C4-2B (cell line): Measurements from ENCODE around the gene MGST2.
"Not testable (repeated sequence)": the region's sequence is repeated elsewhere in the genome, so short reads cannot be mapped to it uniquely, and the experiment has no call there.

Experiments
- H3K27ac ChIP-seq: fragments of 450-650 bp; 2 replicates; pipeline ENCODE4 v1.5.1; 2017
- ZFX ChIP-seq: fragments of 450-650 bp; IDR thresholded peaks from 2 replicates; pipeline ENCODE4 v1.6.1; 2017
- TF ChIP-seq, protein P1 (sequence below): fragments of 450-650 bp; conservative IDR thresholded peaks from 2 replicates; pipeline ENCODE4 v1.5.1; 2017; ENCODE audit warnings: mild to moderate bottlenecking

MGST2 gene

DNA sequence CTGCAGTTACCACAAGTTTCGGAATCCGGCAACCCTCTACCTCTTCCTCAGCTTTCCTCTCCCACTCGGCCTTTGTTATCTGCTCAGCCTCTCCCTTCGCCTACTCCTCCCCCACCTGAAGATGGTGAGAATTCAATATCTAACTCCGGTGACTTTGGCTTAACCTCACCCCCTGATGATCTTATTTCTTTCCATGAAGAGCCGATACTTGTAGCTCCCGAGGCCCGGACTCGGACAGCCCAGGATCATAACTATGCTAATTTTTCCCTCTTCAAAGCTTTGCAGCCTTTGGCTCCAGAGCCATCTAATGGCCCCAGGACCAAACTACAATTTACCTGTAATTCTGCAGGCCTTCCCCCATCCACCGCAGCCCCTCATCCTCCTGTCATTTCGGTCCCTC lies 32.0 kb upstream of the MGST2 start:
- no peak for TF ChIP-seq ZFX
- TF ChIP-seq, protein P1, sequence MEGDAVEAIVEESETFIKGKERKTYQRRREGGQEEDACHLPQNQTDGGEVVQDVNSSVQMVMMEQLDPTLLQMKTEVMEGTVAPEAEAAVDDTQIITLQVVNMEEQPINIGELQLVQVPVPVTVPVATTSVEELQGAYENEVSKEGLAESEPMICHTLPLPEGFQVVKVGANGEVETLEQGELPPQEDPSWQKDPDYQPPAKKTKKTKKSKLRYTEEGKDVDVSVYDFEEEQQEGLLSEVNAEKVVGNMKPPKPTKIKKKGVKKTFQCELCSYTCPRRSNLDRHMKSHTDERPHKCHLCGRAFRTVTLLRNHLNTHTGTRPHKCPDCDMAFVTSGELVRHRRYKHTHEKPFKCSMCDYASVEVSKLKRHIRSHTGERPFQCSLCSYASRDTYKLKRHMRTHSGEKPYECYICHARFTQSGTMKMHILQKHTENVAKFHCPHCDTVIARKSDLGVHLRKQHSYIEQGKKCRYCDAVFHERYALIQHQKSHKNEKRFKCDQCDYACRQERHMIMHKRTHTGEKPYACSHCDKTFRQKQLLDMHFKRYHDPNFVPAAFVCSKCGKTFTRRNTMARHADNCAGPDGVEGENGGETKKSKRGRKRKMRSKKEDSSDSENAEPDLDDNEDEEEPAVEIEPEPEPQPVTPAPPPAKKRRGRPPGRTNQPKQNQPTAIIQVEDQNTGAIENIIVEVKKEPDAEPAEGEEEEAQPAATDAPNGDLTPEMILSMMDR, result peak; percentile 68
- H3K27ac ChIP-seq, result no peak overlapping the region

DNA sequence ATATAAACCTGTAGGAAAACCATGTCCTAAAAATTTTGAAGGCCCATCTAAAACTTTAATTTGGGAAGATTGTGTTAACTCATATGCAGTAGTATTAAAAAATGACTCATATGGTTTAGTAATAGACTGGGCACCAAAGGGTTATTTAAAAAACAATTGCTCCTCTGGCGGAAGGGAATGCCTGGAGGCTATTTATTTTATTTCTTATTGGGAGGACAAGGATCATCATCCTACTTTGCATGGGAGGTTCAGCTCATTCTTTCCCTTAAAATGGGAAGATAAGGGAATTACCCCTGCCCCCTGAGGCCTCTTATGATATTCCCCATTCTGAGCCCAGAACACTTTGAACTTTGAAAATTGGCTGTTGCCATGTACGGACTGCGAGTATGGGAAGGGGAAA lies 29.7 kb upstream of the MGST2 start:
- H3K27ac ChIP-seq, result no peak overlapping the region
- no peak for TF ChIP-seq ZFX
- TF ChIP-seq, protein P1, result no peak

DNA sequence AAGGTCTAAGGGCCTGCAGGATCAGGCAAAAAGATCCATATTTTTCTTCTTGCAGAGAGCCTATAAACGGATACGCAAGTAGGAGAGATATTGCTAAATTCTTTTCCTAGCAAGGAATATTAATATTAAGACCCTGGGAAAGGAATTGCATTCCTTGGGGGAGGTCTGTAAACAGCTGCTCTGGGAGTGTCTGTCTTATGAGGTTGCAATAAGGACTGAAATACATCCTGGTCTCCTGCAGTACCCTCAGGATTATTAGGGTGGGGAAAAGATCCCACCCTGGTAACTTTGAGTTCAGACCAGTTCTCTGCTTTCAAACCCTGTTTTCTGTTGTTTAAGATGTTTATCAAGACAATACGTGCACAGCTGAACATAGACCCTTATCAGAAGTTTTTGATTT lies 27.3 kb upstream of the MGST2 start:
- not testable (repeated sequence) for H3K27ac ChIP-seq

DNA sequence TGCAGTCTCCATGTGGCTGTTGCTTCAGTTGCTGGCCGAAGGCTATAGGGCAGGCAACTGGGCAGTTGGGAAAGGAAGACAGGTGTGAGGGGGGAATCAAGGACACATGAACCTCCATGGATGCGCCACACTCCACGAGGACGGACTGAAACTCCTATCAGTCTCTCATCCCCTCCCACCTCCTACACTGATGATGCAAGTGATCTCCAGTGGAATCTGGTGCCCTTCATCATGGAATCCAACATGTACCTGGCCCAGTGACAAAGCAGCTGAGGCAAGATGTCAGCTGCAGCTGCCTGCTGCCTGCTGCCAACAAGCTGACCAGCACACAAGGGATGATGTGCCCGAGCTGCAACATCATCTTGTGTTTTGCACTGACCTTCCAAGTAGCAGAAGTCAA lies 26.0 kb upstream of the MGST2 start:
- TF ChIP-seq, protein P1, result no peak
- no peak for TF ChIP-seq ZFX
- H3K27ac ChIP-seq, result no peak overlapping the region

DNA sequence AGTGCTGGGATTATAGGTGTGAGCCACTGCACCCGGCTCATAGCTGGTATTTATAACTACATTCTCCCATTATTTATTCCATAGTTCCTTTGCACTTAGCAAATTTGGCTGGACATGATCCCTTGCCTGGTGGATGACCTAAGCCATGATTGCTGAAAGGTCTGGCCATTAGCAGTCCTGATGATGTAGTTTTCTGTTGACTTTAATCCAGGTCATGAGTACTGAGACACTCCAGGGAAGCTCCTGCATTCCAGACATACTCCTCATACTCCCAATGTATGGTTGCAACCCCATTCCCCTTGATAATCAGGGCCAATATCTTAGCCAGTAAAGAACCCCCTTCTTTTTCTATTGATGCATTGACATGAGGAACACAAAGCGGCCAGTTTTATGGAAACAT lies 24.4 kb upstream of the MGST2 start:
- no peak for TF ChIP-seq ZFX
- no peak overlapping the region for H3K27ac ChIP-seq

DNA sequence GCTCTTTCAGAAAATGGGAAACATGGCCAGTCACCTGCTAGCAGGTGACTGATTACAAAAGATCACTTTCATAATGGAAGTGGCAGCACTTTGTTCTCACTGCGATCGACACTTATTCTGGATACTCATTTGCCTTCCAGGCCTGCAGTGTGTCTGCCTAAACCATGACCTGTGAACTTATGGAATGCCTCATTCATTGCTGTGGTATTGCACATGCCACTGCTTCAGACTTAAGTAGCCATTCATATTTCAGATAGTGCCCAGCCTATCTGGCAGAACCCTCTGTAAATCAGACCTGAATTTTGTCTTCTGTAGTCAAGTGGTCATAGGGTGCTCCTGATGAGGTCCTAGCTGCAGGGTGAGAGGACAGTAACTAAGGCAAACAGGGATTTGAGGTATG lies 23.3 kb upstream of the MGST2 start:
- no peak overlapping the region for H3K27ac ChIP-seq
- no peak for TF ChIP-seq ZFX
- TF ChIP-seq, protein P1, result no peak

DNA sequence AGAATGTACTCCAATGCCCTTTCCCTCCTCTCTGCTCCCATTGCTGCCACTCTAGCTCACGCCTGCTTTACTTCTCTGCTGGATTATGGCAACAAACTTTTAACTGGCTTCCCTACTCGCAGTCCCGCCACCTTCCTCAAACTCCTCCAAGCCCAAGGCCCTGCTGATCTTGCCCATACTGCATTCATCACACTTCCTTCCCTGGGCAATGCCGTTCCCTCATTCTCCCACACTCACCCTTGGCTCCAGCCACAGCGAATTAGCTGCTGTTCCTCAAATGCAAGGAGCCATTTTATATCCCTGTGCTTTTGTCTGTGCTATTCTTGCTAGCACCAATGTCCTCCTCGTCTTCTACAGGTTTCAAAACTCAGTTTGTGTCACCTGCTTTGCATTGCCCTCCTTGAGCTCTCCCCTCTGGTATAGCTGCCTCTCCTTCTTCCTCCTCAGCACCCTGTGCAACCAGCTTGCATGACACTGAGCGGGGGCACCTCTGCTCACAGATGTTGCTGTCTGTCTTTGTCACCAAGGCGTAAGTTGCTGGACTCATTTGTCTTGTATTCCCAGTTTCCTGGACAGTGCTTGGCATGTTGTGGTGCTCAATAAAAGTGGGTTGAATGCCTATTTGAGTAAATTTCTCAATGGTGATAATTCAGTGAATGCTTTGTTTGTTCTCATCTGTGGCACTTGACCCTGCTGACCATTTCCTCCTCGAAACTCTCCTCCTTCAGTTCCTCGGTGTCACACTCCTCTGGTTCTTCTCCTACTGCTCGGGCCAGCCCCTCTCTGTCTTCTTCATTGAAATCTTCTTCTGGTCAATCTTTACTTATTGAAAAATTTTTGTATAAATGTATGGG lies 22.4 kb upstream of the MGST2 start:
- H3K27ac ChIP-seq, result no peak overlapping the region
- TF ChIP-seq, protein P1, result no peak
- TF ChIP-seq ZFX, result no peak

DNA sequence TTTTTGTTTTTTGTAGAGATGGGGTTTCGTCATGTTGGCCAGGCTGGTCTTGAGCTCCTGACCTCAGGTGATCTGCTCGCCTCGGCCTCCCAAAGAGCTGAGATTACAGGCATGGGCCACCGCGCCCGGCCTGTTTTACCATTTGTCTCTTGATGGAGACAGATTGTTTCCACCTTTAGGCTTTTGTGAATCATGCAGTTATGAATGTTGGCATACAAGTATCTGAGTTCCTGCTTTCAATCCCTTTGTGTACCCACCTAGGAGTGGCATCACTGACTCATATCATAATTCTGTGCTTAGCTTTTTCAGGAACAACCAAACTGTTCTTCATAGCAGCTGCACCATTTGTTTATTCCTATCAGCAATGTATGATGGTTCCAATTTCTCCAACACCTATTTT lies 20.2 kb upstream of the MGST2 start:
- TF ChIP-seq, protein P1, result no peak
- no peak for TF ChIP-seq ZFX
- H3K27ac ChIP-seq, result no peak overlapping the region
